HepG2 (cell line): Measurements from ENCODE around the gene NEURL3. TPM values are rescaled to one million over a fixed set of nuclear protein-coding genes. Genes with fewer than 3 reads are reported as not detected.

Source experiments
- ATAC-seq: fragments of 200-7000 bp; cut with Tn5 transposase; 3 replicates; pipeline ENCODE4 v1.9.1; 2020; ENCODE audit warnings: mild to moderate bottlenecking, moderate library complexity
- BruUV-seq: library from RNA; stranded (reverse); fragments of 400-500 nt; replicated peaks from 2 replicates; lab custom pipeline; 2021; lab: Mats Ljungman, UMichigan
- CTCF ChIA-PET: fragments of 300-600 bp; formaldehyde crosslinking; extraction: SDS; loops from one replicate; lab custom pipeline; 2021; ENCODE audit warnings: low total read pairs, inconsistent platforms, low intra/inter-chr PET ratio; lab: Yijun Ruan, JAX
- POLR2A ChIA-PET: fragments of 350-600 bp; sonication (Branson Sonifier 250); formaldehyde crosslinking; loops from one replicate; lab custom pipeline; 2020; ENCODE audit warnings: antibody characterized with exemption, inconsistent platforms; lab: Yijun Ruan, JAX
- DNase-seq: peaks from one replicate; pipeline ENCODE4 v3.0.0-alpha.2; 2015; ENCODE audit warnings: low spot score
- FAIRE-seq: peaks from 3 replicates; lab custom pipeline; 2011; peaks lifted over from hg19 to GRCh38; lab: Jason Lieb, UNC
- H2AFZ ChIP-seq: one replicate; pipeline ENCODE4 v1.6.1; 2011; ENCODE audit warnings: low read length, inconsistent platforms
- H3K27ac ChIP-seq: fragments of 300-600 bp; 3 replicates; pipeline ENCODE4 v1.8.0; 2011; ENCODE audit warnings: mixed run types, mild to moderate bottlenecking, mixed read lengths, low read length, inconsistent platforms; ENCODE audit not compliant: insufficient read depth; ENCODE audit errors: extremely low read length
- H3K27me3 ChIP-seq, 2 experiments: fragments of 200-600 bp in 1 of 2; 2 replicates in 1 of 2; 3 replicates in 1 of 2; pipeline versions ENCODE4 v1.6.0 to v1.8.0; 2011; ENCODE audit warnings: low read length in 2 of 2, mild to moderate bottlenecking in 2 of 2, moderate library complexity in 2 of 2, inconsistent platforms in 1 of 2; ENCODE audit not compliant: insufficient read depth in 2 of 2, control insufficient read depth in 1 of 2
- H3K36me3 ChIP-seq, 2 experiments: fragments of 200-600 bp in 1 of 2; replicated peaks in 1 of 2; 2 replicates in 1 of 2; 3 replicates in 1 of 2; pipeline versions ENCODE4 v1.5.1 to v1.8.0; 2011; ENCODE audit warnings: low read length in 2 of 2, inconsistent platforms in 1 of 2; ENCODE audit not compliant: insufficient read depth in 2 of 2, control insufficient read depth in 1 of 2
- H3K4me1 ChIP-seq: 2 replicates; pipeline ENCODE4 v1.5.1; 2012; ENCODE audit warnings: low read length, inconsistent platforms; ENCODE audit not compliant: insufficient read depth
- H3K4me2 ChIP-seq: 2 replicates; pipeline ENCODE4 v1.6.0; 2011; ENCODE audit warnings: low read depth, low read length, inconsistent platforms
- H3K4me3 ChIP-seq, 3 experiments: fragments of 200-600 bp in 1 of 3; sonication (generic), shearing (Covaris generic) in 1 of 3; replicated peaks in 1 of 3; 2 replicates each; pipeline ENCODE4 v1.5.1; 2011 to 2016; ENCODE audit warnings: low read length in 3 of 3, inconsistent platforms in 2 of 3, low read depth in 2 of 3, mild to moderate bottlenecking in 2 of 3, control low read depth in 1 of 3, mixed read lengths in 1 of 3; ENCODE audit not compliant: insufficient read depth in 1 of 3
- H3K79me2 ChIP-seq: one replicate; pipeline ENCODE4 v1.6.1; 2011; ENCODE audit warnings: low read length, inconsistent platforms; ENCODE audit not compliant: insufficient read depth
- H3K9ac ChIP-seq: 2 replicates; pipeline ENCODE4 v1.6.0; 2011; ENCODE audit warnings: mild to moderate bottlenecking, low read depth, low read length, inconsistent platforms; ENCODE audit not compliant: insufficient read depth
- H3K9me3 ChIP-seq: 2 replicates; pipeline ENCODE4 v1.5.1; 2012; ENCODE audit warnings: mild to moderate bottlenecking, low read length
- H4K20me1 ChIP-seq: 2 replicates; pipeline ENCODE4 v1.6.0; 2011; ENCODE audit warnings: inconsistent platforms, mild to moderate bottlenecking, low read length, moderate library complexity; ENCODE audit not compliant: insufficient read depth
- CEBPB ChIP-seq: IDR thresholded peaks from 2 replicates; pipeline ENCODE4 v1.6.1; 2011; ENCODE audit warnings: low read depth, low read length, improper control_type of control experiment, borderline replicate concordance
- MXI1 ChIP-seq: IDR thresholded peaks from 3 replicates; pipeline ENCODE4 v1.6.1; 2012; ENCODE audit warnings: low read depth, low read length, inconsistent platforms, borderline replicate concordance
- NONO ChIP-seq, 2 experiments: fragments of 450-650 bp in 1 of 2; sonication (generic) in 1 of 2; formaldehyde crosslinking in 1 of 2; IDR thresholded peaks in 1 of 2; conservative IDR thresholded peaks in 1 of 2; 2 replicates each; pipeline versions ENCODE4 v1.6.1 to v1.8.0; 2017 to 2022; ENCODE audit warnings: mild to moderate bottlenecking in 1 of 2, missing genetic modification reagents in 1 of 2, moderate library complexity in 1 of 2
- ZNF670 ChIP-seq: sonication (generic); formaldehyde crosslinking; IDR thresholded peaks from 2 replicates; pipeline ENCODE4 v1.8.0; 2022; ENCODE audit warnings: mild to moderate bottlenecking, missing genetic modification reagents, borderline replicate concordance
- ZSCAN20 ChIP-seq: sonication (generic); formaldehyde crosslinking; IDR thresholded peaks from 2 replicates; pipeline ENCODE4 v1.4.0; 2020; ENCODE audit warnings: missing genetic modification reagents, mild to moderate bottlenecking, borderline replicate concordance
- WGBS: methylation state at CpG from one replicate; pipeline ENCODE4 v1.1.6; 2017; ENCODE audit warnings: low lambda C conversion rate; 5-methylcytosine and 5-hydroxymethylcytosine counted together
- in situ Hi-C: cut with HindIII; loops from 2 replicates; pipeline ENCODE4 v1.10.0; 2017; ENCODE audit warnings: low pct_unique_long_range_greater_than_20kb; ENCODE audit not compliant: extremely low pct_ligation_motif_present
- intact Hi-C: fragments of 100-400 bp; cut with micrococcal nuclease; formaldehyde crosslinking; loops from one replicate; pipeline ENCODE4 v1.10.0; 2022; ENCODE audit not compliant: unreplicated experiment
- polyA plus RNA-seq, 8 experiments: library from polyadenylated mRNA; depleted of rRNA in 3 of 8; stranded (reverse) in 7 of 8; unstranded in 1 of 8; fragments of >200 nt; fragmentation: Illumina TruSeq in 4 of 8; extraction: Trizol in 4 of 8; gene quantifications; 2 replicates each; pipeline versions ENCODE4 v1.2.1 to v1.2.3, GENCODE V29; 2011 to 2016; ENCODE audit warnings: low read depth in 4 of 8, missing spikeins in 1 of 8, mixed read lengths in 1 of 8; ENCODE audit not compliant: insufficient read depth in 1 of 8
- total RNA-seq, 5 experiments: library from RNA; depleted of rRNA; stranded (reverse); fragments of >200 nt; fragmentation: Illumina TruSeq; extraction: Trizol; gene quantifications; 2 replicates each; pipeline ENCODE4 v1.2.3, GENCODE V29; 2016; ENCODE audit warnings: low read depth in 1 of 5
- TF ChIP-seq, protein P1 (sequence below): sonication (generic); formaldehyde crosslinking; IDR thresholded peaks from 2 replicates; pipeline ENCODE4 v1.5.1; 2020; ENCODE audit warnings: mild to moderate bottlenecking, missing genetic modification reagents, moderate library complexity

The NEURL3 gene
- total and polyA plus RNA-seq, 2 of the 13 experiments (the other 11 are each of a cell fraction or from before 2014, with no cell fraction given): 0.16 to 1.2 TPM

DNA sequence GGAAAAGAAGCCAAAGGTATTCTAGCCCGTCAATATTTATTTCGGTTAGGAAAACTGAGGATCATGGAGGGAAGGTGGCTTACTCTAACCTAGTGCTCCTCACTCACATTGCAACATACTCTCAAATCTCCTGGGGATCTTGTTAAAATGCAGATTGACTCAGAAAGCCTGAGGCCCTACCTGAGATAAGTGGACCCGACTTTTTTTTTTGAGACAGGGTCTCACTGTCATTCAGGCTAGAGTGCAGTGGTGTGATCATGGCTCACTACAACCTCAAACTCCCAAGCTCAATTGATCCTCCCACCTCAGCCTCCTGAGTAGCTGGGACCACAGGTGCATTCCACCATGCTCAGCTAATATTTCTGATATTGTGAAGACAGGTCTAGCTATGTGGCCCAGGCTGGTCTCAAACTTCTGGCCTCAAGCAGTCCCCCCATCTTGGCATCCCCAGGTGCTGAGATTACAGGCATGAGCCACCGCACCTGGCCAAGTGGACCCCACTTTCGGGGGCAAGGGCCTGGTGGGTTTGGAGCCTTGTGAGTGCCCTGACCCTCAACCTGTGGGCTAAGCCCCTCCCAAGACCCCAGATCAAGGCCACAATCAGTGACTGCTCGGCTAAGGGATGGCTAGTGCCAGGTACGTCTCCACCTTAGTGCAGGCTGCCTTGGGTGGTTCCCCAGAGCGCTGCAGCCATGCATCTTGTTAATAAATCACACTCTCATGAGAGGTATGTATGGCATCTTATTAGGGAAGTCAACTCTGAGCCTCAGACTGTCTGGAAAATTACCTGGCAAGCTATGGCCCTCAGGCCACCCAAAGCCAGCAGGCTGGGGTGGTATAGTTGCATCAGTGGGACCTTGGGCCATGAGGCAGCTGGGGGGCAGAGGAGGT lies 1.1 kb upstream of the NEURL3 start:
- ATAC-seq (no peak), DNase-seq (no peak), FAIRE-seq (no peak)
- in situ Hi-C loops: loop anchor here (5.0 to 25.0 kb wide), 2 partner anchors 99 to 369 kb away; partner anchors contain the start of genes ASTL and DUSP2
- TF ChIP-seq NONO (IDR thresholded peaks at IDR 0.05) (no peak), NONO (CRISPR knock-in tag; conservative IDR thresholded peaks at IDR 0.05) (no peak), ZNF670 (CRISPR knock-in tag) (peak; percentile 40; the same call in 1 of the 2 replicates), MXI1 (0 out of 3 replicates have a peak, but pooled peaks have one; percentile 10), CEBPB (peak; percentile 32; the same call in 1 of the 2 replicates), ZSCAN20 (CRISPR knock-in tag) (no peak)
- TF ChIP-seq, protein P1, sequence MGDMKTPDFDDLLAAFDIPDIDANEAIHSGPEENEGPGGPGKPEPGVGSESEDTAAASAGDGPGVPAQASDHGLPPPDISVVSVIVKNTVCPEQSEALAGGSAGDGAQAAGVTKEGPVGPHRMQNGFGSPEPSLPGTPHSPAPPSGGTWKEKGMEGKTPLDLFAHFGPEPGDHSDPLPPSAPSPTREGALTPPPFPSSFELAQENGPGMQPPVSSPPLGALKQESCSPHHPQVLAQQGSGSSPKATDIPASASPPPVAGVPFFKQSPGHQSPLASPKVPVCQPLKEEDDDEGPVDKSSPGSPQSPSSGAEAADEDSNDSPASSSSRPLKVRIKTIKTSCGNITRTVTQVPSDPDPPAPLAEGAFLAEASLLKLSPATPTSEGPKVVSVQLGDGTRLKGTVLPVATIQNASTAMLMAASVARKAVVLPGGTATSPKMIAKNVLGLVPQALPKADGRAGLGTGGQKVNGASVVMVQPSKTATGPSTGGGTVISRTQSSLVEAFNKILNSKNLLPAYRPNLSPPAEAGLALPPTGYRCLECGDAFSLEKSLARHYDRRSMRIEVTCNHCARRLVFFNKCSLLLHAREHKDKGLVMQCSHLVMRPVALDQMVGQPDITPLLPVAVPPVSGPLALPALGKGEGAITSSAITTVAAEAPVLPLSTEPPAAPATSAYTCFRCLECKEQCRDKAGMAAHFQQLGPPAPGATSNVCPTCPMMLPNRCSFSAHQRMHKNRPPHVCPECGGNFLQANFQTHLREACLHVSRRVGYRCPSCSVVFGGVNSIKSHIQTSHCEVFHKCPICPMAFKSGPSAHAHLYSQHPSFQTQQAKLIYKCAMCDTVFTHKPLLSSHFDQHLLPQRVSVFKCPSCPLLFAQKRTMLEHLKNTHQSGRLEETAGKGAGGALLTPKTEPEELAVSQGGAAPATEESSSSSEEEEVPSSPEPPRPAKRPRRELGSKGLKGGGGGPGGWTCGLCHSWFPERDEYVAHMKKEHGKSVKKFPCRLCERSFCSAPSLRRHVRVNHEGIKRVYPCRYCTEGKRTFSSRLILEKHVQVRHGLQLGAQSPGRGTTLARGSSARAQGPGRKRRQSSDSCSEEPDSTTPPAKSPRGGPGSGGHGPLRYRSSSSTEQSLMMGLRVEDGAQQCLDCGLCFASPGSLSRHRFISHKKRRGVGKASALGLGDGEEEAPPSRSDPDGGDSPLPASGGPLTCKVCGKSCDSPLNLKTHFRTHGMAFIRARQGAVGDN: peak; percentile 22; the same call in 1 of the 2 replicates
- Histone ChIP-seq H3K4me1 (peaks cover 79% of the 10 kb centered on the region), H3K4me3 (no peak overlapping the region), H3K79me2 (no peaks in the 10 kb centered on the region), H4K20me1 (no peaks in the 10 kb centered on the region), H3K36me3 (no peaks in the 10 kb centered on the region), H2AFZ (no peak overlapping the region), H3K27me3 (peaks cover 0 to 19% of the 10 kb centered on the region in 2 experiments; a peak in 3 of 5 replicates), H3K4me2 (peak overlapping the region; percentile 77), H3K27ac (no peak overlapping the region), H3K9ac (no peak overlapping the region), H3K9me3 (no peaks in the 10 kb centered on the region)
- intact Hi-C loops: loop anchor here (5.0 kb wide), 1 partner anchor 254 kb away; no protein-coding TSS in a partner anchor
- no TSS peak for BruUV-seq
- ChIA-PET CTCF (no interaction called here), POLR2A (interaction anchor here (1.9 kb wide), 1 partner anchor 99 kb away, joined by 4 read pairs; no protein-coding TSS in a partner anchor)
- WGBS: 0% methylated on average over 3 of the region's 8 CpGs
